SIG-M5 treated with dmso at 0.1 percent for 504 hours (cell line): ENCODE data around the gene EGFR.
"Not testable (repeated sequence)": the region's sequence is repeated elsewhere in the genome, so short reads cannot be mapped to it uniquely, and the experiment has no call there.

ENCODE experiments used
- DNase-seq: peaks from one replicate; lab custom pipeline; 2025; ENCODE audit not compliant: unreplicated experiment; lab: John Stamatoyannopoulos, UW

The EGFR gene

GRCh38 chr7:55164527-55164926 is 145.7 kb downstream of the EGFR start:
- no peak for DNase-seq

DNA sequence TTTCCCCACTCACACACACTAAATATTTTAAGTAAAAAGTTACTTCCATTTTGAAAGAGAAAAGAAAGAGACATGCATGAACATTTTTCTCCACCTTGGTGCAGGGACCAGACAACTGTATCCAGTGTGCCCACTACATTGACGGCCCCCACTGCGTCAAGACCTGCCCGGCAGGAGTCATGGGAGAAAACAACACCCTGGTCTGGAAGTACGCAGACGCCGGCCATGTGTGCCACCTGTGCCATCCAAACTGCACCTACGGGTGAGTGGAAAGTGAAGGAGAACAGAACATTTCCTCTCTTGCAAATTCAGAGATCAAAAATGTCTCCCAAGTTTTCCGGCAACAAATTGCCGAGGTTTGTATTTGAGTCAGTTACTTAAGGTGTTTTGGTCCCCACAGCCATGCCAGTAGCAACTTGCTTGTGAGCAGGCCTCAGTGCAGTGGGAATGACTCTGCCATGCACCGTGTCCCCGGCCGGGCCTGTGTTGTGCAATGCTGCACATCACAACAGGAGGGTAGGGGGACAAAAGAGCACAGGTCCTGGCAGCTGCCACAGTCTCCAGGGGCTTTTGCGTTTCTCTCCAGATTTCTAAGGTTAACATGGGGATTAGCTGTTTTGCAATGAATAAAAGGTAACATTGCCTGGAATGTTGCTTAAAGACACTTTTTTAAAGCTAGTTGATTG is 146.5 kb downstream of the EGFR start:
- DNase-seq: no peak

DNA sequence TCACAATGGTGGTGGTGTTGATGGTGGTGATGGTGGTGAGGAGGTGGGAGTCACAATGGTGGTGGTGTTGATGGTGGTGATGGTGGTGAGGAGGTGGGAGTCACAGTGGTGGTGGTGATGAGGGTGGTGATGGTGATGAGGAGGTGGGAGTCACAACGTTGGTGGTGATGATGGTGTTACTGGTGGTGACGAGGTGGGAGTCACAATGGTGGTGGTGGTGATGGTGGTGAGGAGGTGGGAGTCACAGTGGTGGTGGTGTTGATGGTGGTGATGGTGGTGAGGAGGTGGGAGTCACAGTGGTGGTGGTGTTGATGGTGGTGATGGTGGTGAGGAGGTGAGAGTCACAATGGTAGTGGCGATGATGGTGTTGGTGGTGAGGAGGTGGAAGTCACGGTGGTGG is 148.5 kb downstream of the EGFR start:
- not testable (repeated sequence) for DNase-seq

DNA sequence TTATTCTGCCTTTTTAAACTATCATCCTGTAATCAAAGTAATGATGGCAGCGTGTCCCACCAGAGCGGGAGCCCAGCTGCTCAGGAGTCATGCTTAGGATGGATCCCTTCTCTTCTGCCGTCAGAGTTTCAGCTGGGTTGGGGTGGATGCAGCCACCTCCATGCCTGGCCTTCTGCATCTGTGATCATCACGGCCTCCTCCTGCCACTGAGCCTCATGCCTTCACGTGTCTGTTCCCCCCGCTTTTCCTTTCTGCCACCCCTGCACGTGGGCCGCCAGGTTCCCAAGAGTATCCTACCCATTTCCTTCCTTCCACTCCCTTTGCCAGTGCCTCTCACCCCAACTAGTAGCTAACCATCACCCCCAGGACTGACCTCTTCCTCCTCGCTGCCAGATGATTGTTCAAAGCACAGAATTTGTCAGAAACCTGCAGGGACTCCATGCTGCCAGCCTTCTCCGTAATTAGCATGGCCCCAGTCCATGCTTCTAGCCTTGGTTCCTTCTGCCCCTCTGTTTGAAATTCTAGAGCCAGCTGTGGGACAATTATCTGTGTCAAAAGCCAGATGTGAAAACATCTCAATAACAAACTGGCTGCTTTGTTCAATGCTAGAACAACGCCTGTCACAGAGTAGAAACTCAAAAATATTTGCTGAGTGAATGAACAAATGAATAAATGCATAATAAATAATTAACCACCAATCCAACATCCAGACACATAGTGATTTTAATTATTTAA is 151.7 kb downstream of the EGFR start:
- no peak for DNase-seq

DNA sequence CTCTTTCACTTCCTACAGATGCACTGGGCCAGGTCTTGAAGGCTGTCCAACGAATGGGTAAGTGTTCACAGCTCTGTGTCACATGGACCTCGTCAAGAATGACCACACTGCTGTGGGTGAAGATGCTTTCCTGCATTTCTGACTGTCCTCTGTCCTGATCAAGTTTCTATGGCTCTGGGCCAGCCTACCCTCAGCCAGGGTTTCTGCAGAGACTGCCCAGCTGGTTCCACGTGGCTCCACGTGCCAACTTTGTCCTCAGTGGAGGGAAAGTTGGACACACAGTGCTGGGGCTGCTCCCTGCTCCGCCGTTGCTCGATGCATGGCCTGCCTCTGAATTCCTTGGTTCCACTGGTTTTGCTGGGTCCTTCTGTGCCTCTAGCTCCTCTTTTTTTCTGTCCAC is 152.3 kb downstream of the EGFR start:
- no peak for DNase-seq

DNA sequence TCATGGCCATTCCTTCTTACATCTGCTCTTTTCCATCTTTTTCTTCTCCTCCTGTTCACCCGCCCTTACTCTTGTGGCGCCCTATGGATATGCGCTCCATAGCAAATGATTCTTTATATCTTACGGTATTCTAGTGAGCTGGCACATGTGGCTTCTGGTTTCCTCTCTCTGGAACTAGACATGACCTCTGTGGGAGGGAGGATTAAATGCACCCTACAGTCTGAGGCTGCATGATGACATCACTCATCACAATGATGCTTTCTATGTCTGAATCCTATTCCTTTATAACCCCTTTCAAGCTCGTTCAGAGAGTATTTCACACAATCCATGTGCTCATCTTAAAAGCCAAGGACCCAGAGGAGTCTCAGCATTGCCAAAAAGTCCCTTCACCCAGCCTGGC is 153.3 kb downstream of the EGFR start:
- no peak for DNase-seq

DNA sequence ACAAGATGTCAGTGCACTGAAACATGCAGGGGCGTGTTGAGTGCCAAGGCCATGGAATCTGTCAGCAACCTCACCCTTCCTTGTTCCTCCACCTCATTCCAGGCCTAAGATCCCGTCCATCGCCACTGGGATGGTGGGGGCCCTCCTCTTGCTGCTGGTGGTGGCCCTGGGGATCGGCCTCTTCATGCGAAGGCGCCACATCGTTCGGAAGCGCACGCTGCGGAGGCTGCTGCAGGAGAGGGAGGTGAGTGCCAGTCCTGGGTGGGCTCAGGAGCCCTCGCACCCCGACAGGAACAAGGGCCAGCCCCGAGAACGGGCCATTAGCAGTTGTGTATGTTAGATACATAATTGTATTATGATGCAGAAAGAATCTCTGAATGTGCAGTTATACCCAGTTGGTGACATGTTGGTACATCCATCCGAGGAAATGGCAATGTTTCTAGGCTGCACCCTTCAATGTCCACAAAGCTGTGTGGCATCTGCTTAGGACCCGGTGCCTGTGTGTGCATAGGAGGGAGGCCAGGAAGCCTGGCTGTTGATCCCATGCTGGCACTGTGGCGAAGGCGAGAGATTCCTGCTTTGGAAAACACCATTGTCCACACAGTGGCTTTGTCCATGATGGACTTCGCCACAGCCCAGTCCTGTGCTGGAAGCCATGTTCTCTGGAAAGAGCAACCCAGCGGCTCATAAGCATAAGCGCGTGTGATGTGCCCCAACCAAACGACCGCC is 154.2 kb downstream of the EGFR start:
- no peak for DNase-seq

GRCh38 chr7:55173671-55174070 is 154.9 kb downstream of the EGFR start:
- no peak for DNase-seq

GRCh38 chr7:55174456-55174855 is 155.6 kb downstream of the EGFR start:
- no peak for DNase-seq

DNA sequence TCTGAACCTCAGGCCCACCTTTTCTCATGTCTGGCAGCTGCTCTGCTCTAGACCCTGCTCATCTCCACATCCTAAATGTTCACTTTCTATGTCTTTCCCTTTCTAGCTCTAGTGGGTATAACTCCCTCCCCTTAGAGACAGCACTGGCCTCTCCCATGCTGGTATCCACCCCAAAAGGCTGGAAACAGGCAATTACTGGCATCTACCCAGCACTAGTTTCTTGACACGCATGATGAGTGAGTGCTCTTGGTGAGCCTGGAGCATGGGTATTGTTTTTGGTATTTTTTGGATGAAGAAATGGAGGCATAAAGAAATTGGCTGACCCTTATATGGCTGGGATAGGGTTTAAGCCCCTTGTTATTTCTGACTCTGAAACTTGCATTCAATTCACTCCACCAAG is 156.0 kb downstream of the EGFR start:
- DNase-seq: no peak

GRCh38 chr7:55177068-55177530 is 158.3 kb downstream of the EGFR start:
- no peak for DNase-seq

- no peak for DNase-seq
These were observed 158.9 kb downstream of the EGFR start for GRCh38 chr7:55177589-55178261.

DNA sequence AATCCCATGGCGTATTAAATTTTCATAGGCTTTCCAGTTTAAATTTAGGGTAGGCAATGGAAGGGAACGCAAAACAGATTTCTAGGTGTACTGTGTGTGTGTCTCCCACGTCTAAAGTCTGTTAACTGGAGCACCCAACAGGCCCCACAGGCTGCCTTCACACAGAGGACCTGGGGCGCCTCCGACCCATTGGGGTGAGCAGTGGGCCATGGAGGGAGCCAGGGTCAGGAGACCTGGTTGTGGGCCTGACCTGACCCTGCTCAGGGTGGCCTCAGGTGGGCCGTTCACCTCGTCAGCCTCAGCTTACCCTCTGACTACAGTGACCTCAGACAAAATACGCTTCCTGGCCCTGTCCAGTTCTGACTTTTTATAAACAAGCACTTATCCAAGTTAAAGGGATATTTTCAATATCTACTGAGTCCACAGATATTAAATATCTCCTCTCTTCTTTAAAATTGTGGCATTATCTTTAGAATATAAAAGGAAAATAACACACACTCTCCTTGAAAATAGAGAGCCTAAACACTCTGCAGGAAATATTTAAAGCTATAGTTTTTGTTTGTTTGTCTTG is 159.6 kb downstream of the EGFR start:
- DNase-seq: no peak

GRCh38 chr7:55178863-55179773 is 160.3 kb downstream of the EGFR start:
- DNase-seq: no peak

GRCh38 chr7:55179931-55180682 is 161.3 kb downstream of the EGFR start:
- DNase-seq: no peak

GRCh38 chr7:55180963-55181542 is 162.2 kb downstream of the EGFR start:
- DNase-seq: no peak

- no peak for DNase-seq
These were observed 162.9 kb downstream of the EGFR start for GRCh38 chr7:55181762-55182161.

GRCh38 chr7:55183897-55184296 is 165.1 kb downstream of the EGFR start:
- no peak for DNase-seq

- DNase-seq: no peak
These were observed 166.5 kb downstream of the EGFR start for GRCh38 chr7:55185321-55185802.
